Ramos (cell line): ENCODE measurements around the gene KCNJ10.

Experiments used
- in situ Hi-C: fragments of 300-500 bp; cut with MboI; formaldehyde crosslinking; loops from one replicate; pipeline ENCODE4 v1.14.3; 2022; ENCODE audit warnings: low sequenced_read_pairs; ENCODE audit not compliant: unreplicated experiment

KCNJ10 gene

DNA sequence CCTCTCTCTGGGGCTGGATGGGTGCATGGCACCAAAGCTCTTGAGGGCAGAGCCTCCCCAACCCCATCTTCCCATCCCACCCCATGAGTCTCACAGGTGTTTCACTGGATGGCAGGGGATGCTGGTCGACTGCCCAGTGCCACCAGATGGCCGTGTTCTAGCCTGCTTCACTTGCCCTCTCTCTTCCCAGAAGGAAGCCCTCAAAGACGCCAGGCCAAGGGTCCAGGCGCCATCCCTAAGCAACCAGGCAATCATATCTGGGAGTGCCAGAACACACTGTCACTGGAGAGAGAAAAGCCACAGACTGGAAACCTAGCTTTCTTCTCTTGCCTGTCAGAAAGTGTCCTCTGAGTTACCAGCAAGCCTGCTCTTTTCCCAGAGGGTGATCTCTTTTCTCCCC is 64.9 kb downstream of the KCNJ10 start:
- in situ Hi-C loops, result loop anchor here (5.0 to 10.0 kb wide), 2 partner anchors 68 to 210 kb away; no protein-coding TSS in a partner anchor

DNA sequence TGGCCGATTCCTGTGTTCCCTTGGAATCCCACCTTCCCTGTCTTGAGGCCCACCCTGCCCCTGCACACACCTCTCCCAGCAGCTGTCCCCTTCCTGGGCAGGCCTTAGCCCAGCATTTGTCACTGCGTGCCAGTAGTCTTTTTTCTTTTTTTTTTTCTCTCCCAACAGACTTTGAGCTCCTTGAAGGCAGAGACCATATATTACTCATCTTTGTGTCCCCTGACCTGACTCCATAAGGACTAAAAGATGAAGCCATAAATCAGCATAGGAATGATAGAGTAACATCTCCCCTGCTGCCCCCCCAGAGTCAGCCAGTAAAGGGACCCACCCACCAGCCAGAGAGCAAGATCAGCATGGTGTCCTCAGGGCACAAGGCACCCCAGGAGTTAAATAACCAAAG is 65.5 kb downstream of the KCNJ10 start:
- in situ Hi-C loops, result loop anchor here (10.0 kb wide), 1 partner anchor 210 kb away; no protein-coding TSS in a partner anchor

DNA sequence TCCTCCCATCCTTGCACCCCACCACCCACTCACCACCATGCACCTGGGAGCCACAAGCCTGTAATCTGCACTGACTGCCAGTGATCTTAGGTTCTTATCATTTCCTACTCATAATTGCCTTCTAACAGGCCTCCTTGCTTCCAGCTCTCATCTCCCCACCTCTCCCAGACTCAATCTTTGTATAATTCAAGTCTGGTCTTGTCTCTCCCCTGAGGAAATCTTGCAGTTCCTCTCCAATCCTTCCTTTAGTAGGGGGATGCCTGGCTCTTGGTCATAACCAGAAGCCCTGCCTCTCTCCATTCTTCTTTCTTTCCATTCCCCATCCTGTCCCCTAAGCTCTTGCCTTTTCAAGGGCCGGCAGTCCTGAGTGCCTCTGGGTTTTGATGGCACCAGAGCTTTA is 66.0 kb downstream of the KCNJ10 start:
- in situ Hi-C loops, result loop anchor here (10.0 kb wide), 1 partner anchor 209 kb away; no protein-coding TSS in a partner anchor

- in situ Hi-C loops, result loop anchor here (10.0 kb wide), 1 partner anchor 207 kb away; no protein-coding TSS in a partner anchor
Measured at GRCh38 chr1:160001440-160001839, 68.5 kb downstream of the KCNJ10 start.

- in situ Hi-C loops, result no loop called here
Measured at GRCh38 chr1:159999204-159999603, 70.8 kb downstream of the KCNJ10 start.

DNA sequence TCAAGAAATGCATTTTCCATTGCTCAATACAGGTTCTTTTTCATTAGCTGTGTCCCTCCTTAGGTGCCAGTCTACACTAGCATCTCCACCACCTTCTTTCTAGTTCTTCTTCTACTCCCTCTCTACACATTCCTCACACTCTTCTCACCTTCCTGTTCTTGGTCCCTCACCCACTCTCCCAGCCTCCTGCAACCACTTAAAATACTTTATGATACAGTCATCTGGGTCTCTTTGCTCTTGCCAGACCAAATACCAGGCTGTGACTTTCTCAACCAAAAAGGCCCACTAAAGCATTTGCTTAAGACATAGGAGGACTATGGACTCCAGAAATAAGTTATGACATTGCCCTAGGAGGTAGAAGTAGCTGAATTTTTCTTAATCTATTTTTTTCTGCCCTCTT is 73.3 kb downstream of the KCNJ10 start:
- in situ Hi-C loops, result no loop called here

- in situ Hi-C loops, result no loop called here
Measured at GRCh38 chr1:159994896-159995295, 75.1 kb downstream of the KCNJ10 start.

DNA sequence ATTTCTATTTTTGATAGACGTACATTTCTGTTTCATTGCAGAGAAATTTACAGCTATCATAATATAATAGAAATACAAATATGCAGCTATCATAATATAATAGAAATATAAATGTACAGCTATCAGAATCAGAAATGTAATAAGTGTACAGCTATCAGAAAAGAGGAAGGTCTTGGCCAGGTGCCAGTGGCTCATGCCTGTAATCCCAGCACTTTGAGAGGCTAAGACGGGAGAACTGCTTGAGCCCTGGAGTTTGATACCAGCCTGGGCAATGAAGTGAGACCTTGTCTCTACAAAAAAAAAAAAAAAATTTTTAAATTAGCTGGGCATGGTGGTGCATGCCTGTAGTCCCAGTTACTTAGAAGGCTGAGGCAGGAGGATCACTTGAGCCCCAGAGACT is 76.0 kb downstream of the KCNJ10 start:
- in situ Hi-C loops, result no loop called here

GRCh38 chr1:159992161-159992560 is 77.8 kb downstream of the KCNJ10 start:
- in situ Hi-C loops, result no loop called here

GRCh38 chr1:159991513-159991912 is 78.4 kb downstream of the KCNJ10 start:
- in situ Hi-C loops, result no loop called here

DNA sequence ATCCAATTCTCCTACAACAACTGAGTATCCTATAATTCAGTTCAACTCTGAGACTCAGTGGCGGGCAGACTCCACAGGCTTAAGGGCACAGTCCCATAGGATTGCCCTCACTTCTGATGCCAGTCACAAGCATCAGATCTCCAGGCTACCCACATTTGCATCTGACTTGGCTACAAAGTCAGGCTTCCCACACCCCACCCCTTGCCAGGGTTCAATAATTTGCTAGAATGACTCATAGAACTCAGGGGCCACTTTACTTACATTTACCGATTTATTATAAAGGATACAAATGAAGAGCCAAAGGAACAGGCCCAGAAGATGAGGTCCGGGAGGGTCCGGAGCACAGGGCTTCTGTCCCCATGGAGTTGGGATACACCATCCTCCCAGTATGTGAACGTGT is 80.0 kb downstream of the KCNJ10 start:
- in situ Hi-C loops, result no loop called here

- in situ Hi-C loops, result no loop called here
Measured at GRCh38 chr1:159989581-159989980, 80.4 kb downstream of the KCNJ10 start.

DNA sequence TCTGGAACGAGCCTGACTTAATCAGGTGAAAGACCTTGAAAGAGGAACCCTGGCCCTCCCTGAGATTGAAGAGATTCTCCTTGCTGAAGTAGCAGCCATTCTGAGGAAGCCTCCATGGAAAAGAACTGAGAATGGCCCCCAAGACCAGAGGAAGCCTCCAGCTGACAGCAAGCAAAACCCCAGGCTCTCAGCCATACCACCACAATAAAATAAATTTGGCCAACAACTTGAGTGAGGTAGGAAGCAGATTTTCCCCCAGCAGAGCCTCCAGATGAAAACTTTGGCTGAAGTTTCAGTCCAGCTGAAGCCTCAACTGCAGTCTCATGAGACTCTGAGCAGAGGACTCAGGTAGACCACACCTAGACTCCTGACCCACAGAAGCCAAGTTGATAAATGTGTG is 82.0 kb downstream of the KCNJ10 start:
- in situ Hi-C loops, result no loop called here

GRCh38 chr1:159987186-159987585 is 82.8 kb downstream of the KCNJ10 start:
- in situ Hi-C loops, result no loop called here

DNA sequence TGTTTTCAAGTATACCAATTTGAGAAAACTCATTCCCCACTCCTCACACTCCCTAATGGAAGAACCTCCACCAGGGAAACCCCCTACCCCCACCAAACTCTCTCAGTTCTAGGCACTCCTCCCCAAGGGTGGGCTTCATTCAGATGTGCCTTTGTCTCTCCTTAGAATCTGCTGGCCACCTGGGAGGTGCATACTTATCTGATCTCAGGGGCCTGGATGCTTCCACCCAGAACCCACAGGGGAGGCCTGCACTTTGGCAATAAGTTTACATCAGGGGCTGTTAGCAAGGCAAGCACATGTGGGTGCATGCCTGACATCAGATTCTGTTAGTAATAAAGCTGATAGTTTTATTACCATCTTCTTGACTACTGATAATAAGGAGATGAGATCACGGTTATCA is 83.4 kb downstream of the KCNJ10 start:
- in situ Hi-C loops, result no loop called here

DNA sequence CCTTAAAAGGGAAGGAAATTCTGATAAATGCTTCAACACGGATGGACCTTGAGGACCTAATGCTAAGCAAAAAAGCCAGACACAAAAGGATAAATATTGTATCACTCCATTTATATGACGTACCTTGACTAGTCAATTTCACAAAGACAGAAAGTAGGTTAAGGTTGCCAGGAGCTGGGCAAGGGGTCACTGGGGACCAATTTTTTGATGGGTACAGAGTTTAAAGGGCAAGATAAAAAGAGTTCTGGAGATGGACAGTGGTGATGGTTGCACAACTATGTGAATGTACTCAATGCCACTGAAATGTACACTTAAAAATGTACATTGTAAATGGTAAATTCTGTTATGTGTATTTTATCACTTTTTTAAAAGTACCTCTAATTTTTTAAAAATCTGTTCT is 83.9 kb downstream of the KCNJ10 start:
- in situ Hi-C loops, result no loop called here

- in situ Hi-C loops, result no loop called here
Measured at GRCh38 chr1:159985473-159985872, 84.5 kb downstream of the KCNJ10 start.

DNA sequence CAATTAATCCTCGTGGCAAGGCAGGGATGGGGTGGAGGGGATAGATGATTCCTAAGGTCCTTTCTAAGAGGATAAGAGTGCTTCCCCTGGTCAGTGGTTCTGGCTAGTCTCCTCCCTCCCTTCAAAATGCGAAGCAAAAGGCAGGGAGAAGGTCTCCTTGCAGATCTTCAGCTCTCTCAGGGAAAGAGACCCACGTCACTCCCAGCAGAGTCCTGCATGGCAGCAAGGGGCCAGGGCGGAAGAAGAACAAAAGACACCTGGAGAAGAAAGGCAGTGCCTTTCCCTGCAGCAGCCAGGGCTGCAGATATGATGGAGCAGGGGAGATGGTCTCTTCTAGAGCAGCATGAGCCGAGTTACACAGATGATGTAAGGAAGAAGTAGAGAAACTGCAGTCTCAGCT is 86.3 kb downstream of the KCNJ10 start:
- in situ Hi-C loops, result no loop called here

DNA sequence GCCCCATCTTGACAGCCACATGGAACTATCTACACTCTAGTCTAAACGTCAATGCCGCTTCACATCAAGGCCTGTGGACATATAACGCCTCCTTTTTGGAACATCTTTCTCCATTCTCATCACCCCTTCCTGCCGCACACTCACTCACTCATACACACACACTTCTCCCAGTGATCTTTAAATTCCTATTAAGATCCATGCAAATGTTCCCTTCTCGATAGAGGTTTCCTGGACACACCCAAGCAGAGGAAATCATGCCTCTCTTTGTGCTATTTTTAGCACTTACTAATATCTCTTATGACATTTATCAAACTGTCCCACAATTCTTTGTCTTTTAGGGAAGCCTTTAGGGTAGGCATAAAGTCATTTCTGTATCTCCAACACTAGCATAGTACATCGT is 87.7 kb downstream of the KCNJ10 start:
- in situ Hi-C loops, result no loop called here

DNA sequence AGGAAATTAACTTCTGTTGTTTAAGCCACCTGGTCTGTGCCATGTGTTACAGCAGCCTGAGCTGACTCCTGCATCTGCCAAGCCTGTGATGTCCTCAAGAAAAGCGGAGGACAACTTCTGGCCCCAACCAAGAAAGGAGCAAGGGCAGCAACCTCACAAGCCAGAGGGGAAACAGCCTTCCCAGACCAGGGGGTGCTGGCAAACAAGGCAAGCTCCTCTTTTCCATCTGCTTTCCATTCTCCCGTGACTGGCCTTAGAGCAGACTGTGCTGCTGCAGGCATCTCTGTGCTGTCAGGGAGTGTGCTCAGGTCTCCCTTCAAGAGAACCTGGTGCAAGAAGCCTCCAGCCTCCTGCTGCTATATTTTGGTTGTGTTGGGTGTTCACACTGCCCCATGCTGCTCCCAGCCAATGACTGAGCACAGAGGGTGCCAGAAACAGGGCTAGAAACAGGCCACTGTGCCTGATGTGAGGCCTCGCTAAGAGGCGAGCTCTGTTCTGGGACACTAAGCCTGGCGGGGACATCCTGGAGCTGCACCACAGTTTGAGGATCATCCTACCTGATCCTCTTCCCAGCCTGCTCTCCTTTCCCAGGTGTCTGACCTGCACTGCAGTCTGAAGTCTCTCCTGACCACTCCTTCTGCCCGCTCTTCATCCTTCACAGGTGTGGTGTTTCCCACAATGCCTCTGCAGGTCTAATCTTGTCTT is 88.5 kb downstream of the KCNJ10 start:
- in situ Hi-C loops, result no loop called here

DNA sequence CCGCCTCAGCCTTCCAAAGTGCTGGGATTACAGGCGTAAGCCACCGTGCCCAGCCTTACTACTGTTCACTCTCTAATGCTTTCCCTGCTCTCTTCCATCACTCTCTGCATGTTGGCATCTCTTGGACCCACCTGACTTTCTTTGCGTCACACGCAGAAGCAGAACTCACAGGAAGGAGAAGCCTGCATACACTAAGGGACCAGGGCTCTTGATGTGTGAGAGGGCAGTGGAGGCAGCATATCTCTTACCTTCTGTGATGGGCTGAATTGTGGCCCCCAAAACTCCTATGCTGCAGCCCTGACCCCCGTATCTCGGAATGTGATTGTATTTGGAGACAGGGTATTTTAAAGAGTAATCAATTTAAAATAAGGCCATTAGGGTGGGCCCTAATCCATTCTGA is 89.2 kb downstream of the KCNJ10 start:
- in situ Hi-C loops, result no loop called here

- in situ Hi-C loops, result no loop called here
Measured at GRCh38 chr1:159980076-159980475, 89.9 kb downstream of the KCNJ10 start.
